Measurements from ENCODE around the gene PACSIN1. TPM values are rescaled to one million over a fixed set of nuclear protein-coding genes. Genes with fewer than 3 reads are reported as not detected.

Gene PACSIN1
- total RNA-seq, 4 donors from 2014 or later, result not detected

DNA sequence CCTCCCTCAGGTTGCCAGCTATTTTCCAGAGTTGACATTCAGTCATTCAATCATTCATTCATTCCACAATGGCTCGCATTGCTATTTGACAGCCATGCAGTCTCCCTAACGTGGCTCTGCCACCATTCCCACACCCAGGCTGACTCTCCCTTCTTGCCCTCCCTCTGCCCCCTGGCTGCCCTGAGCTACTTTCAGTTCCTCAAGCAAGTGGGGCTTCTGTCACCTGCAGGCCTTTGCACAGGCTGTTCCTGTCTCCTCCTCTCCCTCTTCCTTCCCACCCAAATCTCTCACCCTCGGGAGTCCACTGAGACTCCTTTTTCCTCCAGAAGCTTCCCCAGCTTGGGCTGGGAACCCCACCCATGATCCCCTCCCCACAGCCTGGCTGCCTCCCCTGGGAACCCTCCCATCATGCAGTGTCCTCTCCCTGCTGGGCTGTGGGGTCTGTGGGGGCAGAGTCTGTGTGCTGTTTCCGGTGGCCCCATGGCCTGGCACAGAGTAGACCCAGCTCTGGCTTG, 2.6 kb downstream of the PACSIN1 start:
- TF ChIP-seq POLR2A (IDR thresholded peaks at IDR 0.05), result no peak
- TF ChIP-seq, protein P1, sequence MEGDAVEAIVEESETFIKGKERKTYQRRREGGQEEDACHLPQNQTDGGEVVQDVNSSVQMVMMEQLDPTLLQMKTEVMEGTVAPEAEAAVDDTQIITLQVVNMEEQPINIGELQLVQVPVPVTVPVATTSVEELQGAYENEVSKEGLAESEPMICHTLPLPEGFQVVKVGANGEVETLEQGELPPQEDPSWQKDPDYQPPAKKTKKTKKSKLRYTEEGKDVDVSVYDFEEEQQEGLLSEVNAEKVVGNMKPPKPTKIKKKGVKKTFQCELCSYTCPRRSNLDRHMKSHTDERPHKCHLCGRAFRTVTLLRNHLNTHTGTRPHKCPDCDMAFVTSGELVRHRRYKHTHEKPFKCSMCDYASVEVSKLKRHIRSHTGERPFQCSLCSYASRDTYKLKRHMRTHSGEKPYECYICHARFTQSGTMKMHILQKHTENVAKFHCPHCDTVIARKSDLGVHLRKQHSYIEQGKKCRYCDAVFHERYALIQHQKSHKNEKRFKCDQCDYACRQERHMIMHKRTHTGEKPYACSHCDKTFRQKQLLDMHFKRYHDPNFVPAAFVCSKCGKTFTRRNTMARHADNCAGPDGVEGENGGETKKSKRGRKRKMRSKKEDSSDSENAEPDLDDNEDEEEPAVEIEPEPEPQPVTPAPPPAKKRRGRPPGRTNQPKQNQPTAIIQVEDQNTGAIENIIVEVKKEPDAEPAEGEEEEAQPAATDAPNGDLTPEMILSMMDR (IDR thresholded peaks at IDR 0.05), result no peak
- H3K4me1 ChIP-seq, result peaks cover 8 to 14% (median 8%) of the 10 kb centered on the region in 3 donors
- H3K9me3 ChIP-seq, result no peaks in the 10 kb centered on the region
- H3K27ac ChIP-seq, result no peak overlapping the region
- whole genome bisulfite sequencing, 2 donors, result 76 to 84% methylated on average over 4 of the region's 4 CpGs
- no peak overlapping the region for H3K4me3 ChIP-seq
- DNase-seq, result no peak
- H3K27me3 ChIP-seq, result peaks cover 0 to 43% (median 2%) of the 10 kb centered on the region in 4 donors
- H3K36me3 ChIP-seq, result no peaks in the 10 kb centered on the region
- intact Hi-C loops (cut with DNase I), result no loop called here

DNA sequence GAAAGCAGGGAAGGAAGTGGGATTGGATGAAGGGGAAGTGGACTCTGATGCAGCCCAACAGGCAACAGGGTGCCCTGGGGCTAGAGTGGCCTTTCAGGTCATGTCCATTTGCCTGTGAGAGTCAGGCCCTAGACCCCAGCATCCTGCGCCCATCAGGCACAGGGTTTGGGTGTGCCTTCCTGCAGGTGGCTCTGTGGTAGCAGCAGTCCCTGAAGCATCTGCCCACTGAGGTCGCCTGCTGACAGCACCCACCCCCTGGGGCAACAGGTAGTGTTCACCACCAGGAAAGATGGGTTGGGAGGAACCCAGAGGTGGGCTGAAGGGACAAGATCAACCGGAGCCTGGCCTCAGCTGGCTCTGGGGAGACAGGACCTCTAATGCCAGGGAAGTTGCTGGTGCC, 3.6 kb downstream of the PACSIN1 start:
- Histone ChIP-seq H3K4me3 (no peak overlapping the region), H3K36me3 (no peaks in the 10 kb centered on the region), H3K27me3 (peaks cover 0 to 32% (median 2%) of the 10 kb centered on the region in 4 donors), H3K9me3 (no peaks in the 10 kb centered on the region), H3K4me1 (peaks cover 8 to 14% (median 8%) of the 10 kb centered on the region in 3 donors), H3K27ac (no peak overlapping the region)
- intact Hi-C loops (cut with DNase I), result no loop called here
- no peak for DNase-seq
- TF ChIP-seq, protein P1 (IDR thresholded peaks at IDR 0.05), result no peak
- no peak for TF ChIP-seq POLR2A (IDR thresholded peaks at IDR 0.05)
- WGBS, 2 donors, result no CpG with 5 or more reads among the region's 3 CpGs

DNA sequence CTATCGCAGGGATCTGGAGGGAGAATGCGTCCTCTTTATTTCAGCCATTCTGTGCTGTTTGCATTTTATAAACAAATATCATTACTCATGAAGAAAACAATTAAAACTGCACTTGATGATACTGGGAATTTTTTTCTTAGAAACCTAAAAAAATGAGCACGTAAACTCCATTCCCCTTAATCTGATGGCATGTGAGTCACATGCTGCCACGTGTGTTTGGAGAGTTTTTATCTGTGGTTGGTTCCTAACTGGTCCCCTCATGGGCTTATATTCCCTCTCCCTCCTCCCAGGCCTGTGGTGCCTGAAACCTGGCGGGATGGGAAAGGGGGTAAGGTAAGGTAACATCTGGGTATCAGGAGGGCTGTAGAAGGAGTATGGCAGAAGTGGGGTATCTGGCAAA, 6.5 kb downstream of the PACSIN1 start:
- H3K9me3 ChIP-seq, result no peaks in the 10 kb centered on the region
- TF ChIP-seq, protein P1 (IDR thresholded peaks at IDR 0.05), result no peak
- TF ChIP-seq POLR2A (IDR thresholded peaks at IDR 0.05), result no peak
- DNase-seq, result no peak
- no peaks in the 10 kb centered on the region for H3K36me3 ChIP-seq
- WGBS, 2 donors, result 78 to 83% methylated on average over 4 of the region's 5 CpGs
- intact Hi-C loops (cut with DNase I), result no loop called here
- H3K27ac ChIP-seq, result no peak overlapping the region
- H3K4me3 ChIP-seq, result no peak overlapping the region
- H3K4me1 ChIP-seq, result no peaks in the 10 kb centered on the region
- peaks cover 0 to 8% (median 0%) of the 10 kb centered on the region in 4 donors for H3K27me3 ChIP-seq

DNA sequence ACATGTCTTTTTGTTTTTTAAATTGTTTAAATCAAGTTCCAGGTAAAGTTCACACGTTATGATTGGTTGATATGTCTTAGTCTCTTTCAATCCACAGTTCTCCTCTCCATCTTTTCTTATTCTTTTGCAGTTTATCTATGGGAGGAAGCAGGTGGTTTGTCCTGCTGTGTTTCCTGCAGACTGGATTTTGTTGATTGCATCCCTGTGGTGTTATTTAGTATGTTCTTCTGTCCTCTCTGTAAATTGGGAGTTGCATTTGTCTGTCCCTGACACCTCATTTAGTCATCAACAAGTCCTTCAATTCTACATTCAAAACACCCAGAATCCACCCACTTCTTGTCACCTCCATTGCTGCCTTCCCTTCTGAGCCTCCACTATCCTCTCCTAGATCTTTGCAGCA, 8.1 kb downstream of the PACSIN1 start:
- Histone ChIP-seq H3K27me3 (peaks cover 0 to 4% (median 0%) of the 10 kb centered on the region in 4 donors), H3K4me3 (no peak overlapping the region), H3K36me3 (no peaks in the 10 kb centered on the region), H3K9me3 (no peaks in the 10 kb centered on the region), H3K4me1 (no peaks in the 10 kb centered on the region), H3K27ac (no peak overlapping the region)
- WGBS, 2 donors, result 75 to 79% methylated on average over 1 of the region's 1 CpG
- intact Hi-C loops (cut with DNase I), result no loop called here
- TF ChIP-seq, protein P1 (IDR thresholded peaks at IDR 0.05), result no peak
- no peak for TF ChIP-seq POLR2A (IDR thresholded peaks at IDR 0.05)
- no peak for DNase-seq

DNA sequence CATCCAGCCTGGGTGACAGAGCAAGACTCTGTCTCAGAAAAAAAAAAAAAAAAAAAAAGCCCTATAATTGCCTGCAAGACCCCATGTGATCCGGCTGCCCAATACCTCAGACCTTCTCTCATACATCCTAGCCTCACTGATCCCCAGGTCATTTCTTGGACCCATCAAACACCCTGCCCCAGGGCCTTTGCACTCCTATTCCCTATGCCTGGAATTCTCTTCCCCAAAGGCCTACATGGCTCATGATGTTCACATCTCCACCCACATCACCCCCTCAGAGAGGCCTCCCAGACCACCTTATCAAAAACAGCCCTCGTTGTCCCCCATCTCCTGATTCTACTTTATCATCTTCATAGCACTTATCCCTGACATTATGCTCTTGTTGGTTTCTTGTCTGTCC, 8.9 kb downstream of the PACSIN1 start:
- H3K27me3 ChIP-seq, result peaks cover 0 to 4% (median 0%) of the 10 kb centered on the region in 4 donors
- TF ChIP-seq, protein P1 (IDR thresholded peaks at IDR 0.05), result no peak
- no peak for TF ChIP-seq POLR2A (IDR thresholded peaks at IDR 0.05)
- WGBS, 2 donors, result 79 to 88% methylated on average over 2 of the region's 2 CpGs
- no peak for DNase-seq
- H3K4me1 ChIP-seq, result no peaks in the 10 kb centered on the region
- intact Hi-C loops (cut with DNase I), result no loop called here
- H3K4me3 ChIP-seq, result no peak overlapping the region
- no peak overlapping the region for H3K27ac ChIP-seq
- H3K9me3 ChIP-seq, result no peaks in the 10 kb centered on the region
- no peaks in the 10 kb centered on the region for H3K36me3 ChIP-seq
